Mammary epithelial cell (primary cell): ENCODE results near the gene BRI3.

Experiments
- CTCF ChIP-seq, 2 donors: IDR thresholded peaks in 1 of 2; conservative IDR thresholded peaks in 1 of 2; 2 replicates each; pipeline ENCODE4 v1.5.1; 2011 to 2012; ENCODE audit warnings: inconsistent platforms in 2 of 2, low read length in 2 of 2, mild to moderate bottlenecking in 2 of 2, control low read depth in 1 of 2, low read depth in 1 of 2; ENCODE audit not compliant: insufficient read depth in 1 of 2; ENCODE audit errors: extremely low read depth in 1 of 2
- EZH2 ChIP-seq: IDR thresholded peaks from 2 replicates; pipeline ENCODE4 v1.6.1; 2012; ENCODE audit warnings: low read length, inconsistent platforms, borderline replicate concordance

GRCh38 chr7:98329791-98330373 lies 48.4 kb downstream of the BRI3 start:
- TF ChIP-seq CTCF (conservative IDR thresholded peaks at IDR 0.05 in 1 of 2, IDR thresholded peaks at IDR 0.05 in 1 of 2; ENCODE audit: extremely low read depth in 1 of 2, insufficient read depth in 1 of 2, low read depth in 1 of 2, low read length in 2 of 2) (no peak), EZH2 (no peak)
